Spleen (tissue), 11 donors: ENCODE measurements around the gene GREB1L. TPM values are rescaled to one million over a fixed set of nuclear protein-coding genes. Genes with fewer than 3 reads are reported as not detected.

ENCODE experiments used
- DNase-seq: peaks from one replicate; pipeline ENCODE4 v3.0.0-alpha.2; 2020
- H3K27ac ChIP-seq, 8 donors: fragments of 200-600 bp; sonication (generic) in 7 of 8; 1 replicate in 4 of 8; 2 replicates in 4 of 8; pipeline versions ENCODE4 v1.5.0 to v1.8.0; 2016 to 2021; ENCODE audit warnings: inconsistent platforms in 4 of 8, mild to moderate bottlenecking in 4 of 8, moderate library complexity in 1 of 8
- H3K27me3 ChIP-seq, 7 donors: fragments of 200-600 bp; sonication (generic) in 6 of 7; replicated peaks in 1 of 7; 1 replicate in 4 of 7; 2 replicates in 3 of 7; pipeline versions ENCODE4 v1.5.0 to v1.8.0; 2016 to 2021; ENCODE audit warnings: inconsistent platforms in 3 of 7, mild to moderate bottlenecking in 1 of 7
- H3K36me3 ChIP-seq, 6 donors: fragments of 200-600 bp; sonication (generic) in 5 of 6; 1 replicate in 4 of 6; 2 replicates in 2 of 6; pipeline versions ENCODE4 v1.5.0 to v1.8.0; 2016 to 2021; ENCODE audit warnings: inconsistent platforms in 2 of 6
- H3K4me1 ChIP-seq, 6 donors: fragments of 200-600 bp; sonication (generic) in 5 of 6; 1 replicate in 3 of 6; 2 replicates in 3 of 6; pipeline versions ENCODE4 v1.5.0 to v1.8.0; 2016 to 2021; ENCODE audit warnings: inconsistent platforms in 3 of 6
- H3K4me3 ChIP-seq, 8 donors: fragments of 200-600 bp; sonication (generic) in 7 of 8; 1 replicate in 4 of 8; 2 replicates in 4 of 8; pipeline versions ENCODE4 v1.5.0 to v1.8.0; 2016 to 2021; ENCODE audit warnings: inconsistent platforms in 4 of 8, mild to moderate bottlenecking in 4 of 8, moderate library complexity in 2 of 8
- H3K9me3 ChIP-seq, 8 donors: fragments of 200-600 bp; sonication (generic) in 7 of 8; 1 replicate in 4 of 8; 2 replicates in 4 of 8; pipeline versions ENCODE4 v1.5.0 to v1.8.0; 2016 to 2021; ENCODE audit warnings: inconsistent platforms in 4 of 8
- CTCF ChIP-seq, 11 experiments: fragments of 200-600 bp in 7 of 11; fragments of 450-650 bp in 4 of 11; sonication (generic) in 4 of 11; IDR thresholded peaks in 8 of 11; conservative IDR thresholded peaks in 3 of 11; 1 replicate in 7 of 11; 2 replicates in 4 of 11; pipeline versions ENCODE4 v1.4.0 to v1.8.0; 2016 to 2021; ENCODE audit warnings: antibody characterized with exemption in 11 of 11, inconsistent platforms in 4 of 11, mild to moderate bottlenecking in 1 of 11
- POLR2A ChIP-seq, 3 donors: fragments of 450-650 bp; IDR thresholded peaks; one replicate each; pipeline ENCODE4 v1.5.1; 2017; ENCODE audit warnings: antibody characterized with exemption in 3 of 3, mild to moderate bottlenecking in 1 of 3
- POLR2AphosphoS5 ChIP-seq, 3 donors: sonication (generic); formaldehyde crosslinking; IDR thresholded peaks; one replicate each; pipeline ENCODE4 v1.5.1; 2017; ENCODE audit warnings: antibody characterized with exemption in 3 of 3
- WGBS, 5 donors: extraction: QIAGEN DNeasy Blood & Tissue Kit in 3 of 5; methylation state at CpG; one replicate each; pipeline versions ENCODE4 v1.1.5 to v1.1.7; 2013 to 2018; 5-methylcytosine and 5-hydroxymethylcytosine counted together
- intact Hi-C: fragments of 100-400 bp; cut with DNase I; formaldehyde crosslinking; loops from one replicate; pipeline ENCODE4 v1.15.0; 2023; ENCODE audit warnings: low total_unique reads
- polyA plus RNA-seq, 3 donors: library from polyadenylated mRNA; stranded (reverse); fragments of 200-250 nt; gene quantifications; one replicate each; pipeline ENCODE4 v1.2.1, GENCODE V29; 2013
- total RNA-seq, 7 donors: library from RNA; depleted of rRNA in 3 of 7; stranded (reverse); fragments of >200 nt in 3 of 7; fragmentation: NEBNext Ultra II Directional in 4 of 7; extraction: Animal tissue kit (Norgen Biotek cat#: 25700) in 4 of 7; gene quantifications; one replicate each; pipeline versions ENCODE4 v1.1.0 to v1.2.1, GENCODE V29; 2016 to 2021
- donor health status: healthy with polysubstance abuse.
- donor health status: DM: no; HTN: no; CAD: no; lungs with moderate emphysema.
- donor health status: DM: no; HTN: no; CAD: no.
- donor health status: Bipolar disorder and iron deficiency.
- donor health status: healthy.
- donor health status: DM: no; HTN: no; CAD: no.
- donor health status: DM: yes; HTN: yes; CAD: no.

The GREB1L gene
- total and polyA plus RNA-seq, 10 donors = under 0.01 to 0.79 (median 0.57) TPM

GRCh38 chr18:21389903-21390302, 147.9 kb downstream of the GREB1L start:
- H3K9me3 ChIP-seq = no peaks in the 10 kb centered on the region
- no peaks in the 10 kb centered on the region for H3K4me1 ChIP-seq
- WGBS, 5 donors = 86 to 100% (median 93%) methylated on average over 1 of the region's 1 CpG
- no peak overlapping the region for H3K27ac ChIP-seq
- no peak for DNase-seq
- no peak overlapping the region for H3K4me3 ChIP-seq
- intact Hi-C loops = no loop called here
- H3K27me3 ChIP-seq = no peaks in the 10 kb centered on the region
- no peak for TF ChIP-seq CTCF (IDR thresholded peaks at IDR 0.05 in 8 of 11, conservative IDR thresholded peaks at IDR 0.05 in 3 of 11)
- TF ChIP-seq POLR2A (IDR thresholded peaks at IDR 0.05) = no peak
- no peak for TF ChIP-seq POLR2AphosphoS5 (IDR thresholded peaks at IDR 0.05)
- no peaks in the 10 kb centered on the region for H3K36me3 ChIP-seq

GRCh38 chr18:21391074-21391673, 149.1 kb downstream of the GREB1L start:
- no peak overlapping the region for H3K4me3 ChIP-seq
- H3K9me3 ChIP-seq = no peaks in the 10 kb centered on the region
- no peaks in the 10 kb centered on the region for H3K4me1 ChIP-seq
- DNase-seq = no peak
- H3K27me3 ChIP-seq = no peaks in the 10 kb centered on the region
- TF ChIP-seq POLR2AphosphoS5 (IDR thresholded peaks at IDR 0.05) = no peak
- no peak for TF ChIP-seq POLR2A (IDR thresholded peaks at IDR 0.05)
- TF ChIP-seq CTCF (IDR thresholded peaks at IDR 0.05 in 8 of 11, conservative IDR thresholded peaks at IDR 0.05 in 3 of 11) = no peak
- WGBS, 5 donors = 69 to 81% (median 75%) methylated on average over 3 of the region's 3 CpGs
- no peaks in the 10 kb centered on the region for H3K36me3 ChIP-seq
- H3K27ac ChIP-seq = no peak overlapping the region
- intact Hi-C loops = no loop called here

GRCh38 chr18:21393986-21394385, 152.0 kb downstream of the GREB1L start:
- no peak for DNase-seq
- Histone ChIP-seq H3K9me3 (no peaks in the 10 kb centered on the region), H3K27me3 (no peaks in the 10 kb centered on the region), H3K4me1 (no peaks in the 10 kb centered on the region), H3K27ac (no peak overlapping the region), H3K36me3 (no peaks in the 10 kb centered on the region), H3K4me3 (no peak overlapping the region)
- TF ChIP-seq POLR2A (IDR thresholded peaks at IDR 0.05) (no peak), POLR2AphosphoS5 (IDR thresholded peaks at IDR 0.05) (no peak), CTCF (IDR thresholded peaks at IDR 0.05 in 8 of 11, conservative IDR thresholded peaks at IDR 0.05 in 3 of 11) (no peak)
- intact Hi-C loops = no loop called here
- 82 to 92% (median 87%) methylated on average over 3 of the region's 3 CpGs for WGBS, 5 donors

- no peaks in the 10 kb centered on the region for H3K4me1 ChIP-seq
- no peak for TF ChIP-seq POLR2A (IDR thresholded peaks at IDR 0.05)
- TF ChIP-seq CTCF (IDR thresholded peaks at IDR 0.05 in 8 of 11, conservative IDR thresholded peaks at IDR 0.05 in 3 of 11) = no peak
- no peak for TF ChIP-seq POLR2AphosphoS5 (IDR thresholded peaks at IDR 0.05)
- H3K4me3 ChIP-seq = no peak overlapping the region
- 78 to 87% (median 83%) methylated on average over 2 of the region's 2 CpGs for WGBS, 5 donors
- no peaks in the 10 kb centered on the region for H3K27me3 ChIP-seq
- H3K27ac ChIP-seq = no peak overlapping the region
- no peak for DNase-seq
- intact Hi-C loops = no loop called here
- H3K36me3 ChIP-seq = no peaks in the 10 kb centered on the region
- no peaks in the 10 kb centered on the region for H3K9me3 ChIP-seq
These were observed 156.1 kb downstream of the GREB1L start for GRCh38 chr18:21398121-21398520.
